Measurements from ENCODE around the gene MAFG. TPM values are rescaled to one million over a fixed set of nuclear protein-coding genes. Genes with fewer than 3 reads are reported as not detected.

MAFG gene
- total RNA-seq, 1 donor from 2014 or later: 24.1 TPM

Other genes starting within 250 kb of the MAFG start
- gene ARL16, start 243.9 kb downstream of the MAFG start, total RNA-seq: 42.8 to 44.7 TPM (median 44.5 TPM) in 3 replicates
- gene HGS, start 243.7 kb downstream of the MAFG start, total RNA-seq: 114 to 122 TPM (median 119 TPM) in 3 replicates
- 53.9 to 56.7 TPM (median 54.1 TPM) in 3 replicates for gene MRPL12, start 224.4 kb downstream of the MAFG start, total RNA-seq
- gene SLC25A10, start 215.5 kb downstream of the MAFG start, total RNA-seq: 13.2 to 15.7 TPM (median 15.2 TPM) in 3 replicates
- gene GCGR, start 123.6 kb downstream of the MAFG start, total RNA-seq: 0.18 to 0.74 TPM (median 0.66 TPM) in 3 replicates
- gene MCRIP1, start 94.4 kb downstream of the MAFG start, total RNA-seq: 96.2 to 104 TPM (median 103 TPM) in 3 replicates
- gene PPP1R27, start 92.7 kb downstream of the MAFG start, total RNA-seq: 0.35 TPM in 1 of 3 replicates, not detected in the others
- gene P4HB, start 67.2 kb downstream of the MAFG start, total RNA-seq: 405 to 433 TPM (median 421 TPM) in 3 replicates
- gene ARHGDIA, start 56.4 kb downstream of the MAFG start, total RNA-seq: 258 to 275 TPM (median 268 TPM) in 3 replicates
- 78.5 to 86.1 TPM (median 79.5 TPM) in 3 replicates for gene ALYREF, start 36.1 kb downstream of the MAFG start, total RNA-seq
- gene ANAPC11, start 36.0 kb downstream of the MAFG start, total RNA-seq: 103 to 115 TPM (median 108 TPM) in 3 replicates
- 0.75 to 1.7 TPM (median 1.2 TPM) in 3 replicates for gene NPB, start 25.5 kb downstream of the MAFG start, total RNA-seq
- gene PCYT2, start 16.3 kb downstream of the MAFG start, total RNA-seq: 16.8 to 20.5 TPM (median 17.5 TPM) in 3 replicates
- 18.9 to 22.6 TPM (median 21.3 TPM) in 3 replicates for gene SIRT7, start 9.6 kb downstream of the MAFG start, total RNA-seq
- gene PYCR1, start 9.6 kb upstream of the MAFG start, total RNA-seq: 91.0 to 108 TPM (median 102 TPM) in 3 replicates
- gene MYADML2, start 19.5 kb upstream of the MAFG start, total RNA-seq: not detected in 3 replicates
- gene NOTUM, start 33.5 kb upstream of the MAFG start, total RNA-seq: 5.9 to 8.2 TPM (median 6.5 TPM) in 3 replicates
- gene ASPSCR1, start 49.9 kb upstream of the MAFG start, total RNA-seq: 50.5 to 53.0 TPM (median 51.4 TPM) in 3 replicates
- gene CENPX, start 95.1 kb upstream of the MAFG start, total RNA-seq: 40.0 to 45.5 TPM (median 40.6 TPM) in 3 replicates
- gene LRRC45, start 95.6 kb upstream of the MAFG start, total RNA-seq: 16.9 to 18.5 TPM (median 17.9 TPM) in 3 replicates
- 32.6 to 34.6 TPM (median 33.6 TPM) in 3 replicates for gene RAC3, start 103.9 kb upstream of the MAFG start, total RNA-seq
- gene DCXR, start 110.0 kb upstream of the MAFG start, total RNA-seq: 73.5 to 80.2 TPM (median 77.6 TPM) in 3 replicates
- gene RFNG, start 124.1 kb upstream of the MAFG start, total RNA-seq: 53.8 to 57.3 TPM (median 55.6 TPM) in 3 replicates
- 104 to 113 TPM (median 105 TPM) in 3 replicates for gene GPS1, start 124.2 kb upstream of the MAFG start, total RNA-seq
- 87.3 to 94.9 TPM (median 87.9 TPM) in 3 replicates for gene DUS1L, start 138.1 kb upstream of the MAFG start, total RNA-seq
- 227 to 230 TPM (median 229 TPM) in 3 replicates for gene FASN, start 170.5 kb upstream of the MAFG start, total RNA-seq

Measured in mesothelial cell of epicardium (in vitro differentiated cells).